WTC11 (cell line): Measurements from ENCODE around the gene DHX9. TPM values are rescaled to one million over a fixed set of nuclear protein-coding genes. Genes with fewer than 3 reads are reported as not detected.

Source experiments
- ATAC-seq: fragments of 200-7000 bp; cut with Tn5 transposase; 2 replicates; pipeline ENCODE4 v1.10.0; 2021; ENCODE audit warnings: mild to moderate bottlenecking, moderate library complexity
- CTCF ChIA-PET: fragments of 300-600 bp; sonication (Branson Sonifier 250); formaldehyde crosslinking; loops from one replicate; lab custom pipeline; 2021; ENCODE audit warnings: antibody characterized with exemption; lab: Charles Lee
- POLR2A ChIA-PET: fragments of 350-600 bp; sonication (Branson Sonifier 250); formaldehyde crosslinking; loops from one replicate; lab custom pipeline; 2021; ENCODE audit warnings: antibody characterized with exemption; lab: Charles Lee
- DNase-seq: peaks from one replicate; pipeline ENCODE4 v3.0.0; 2021; ENCODE audit warnings: low spot score
- H3K27ac Mint-ChIP-seq: 2 replicates; pipeline ENCODE4 v1.8.0; 2021; ENCODE audit warnings: mixed read lengths
- H3K27me3 Mint-ChIP-seq: 2 replicates; pipeline ENCODE4 v1.8.0; 2021; ENCODE audit warnings: low read depth, mild to moderate bottlenecking, moderate library complexity, mixed read lengths
- H3K36me3 Mint-ChIP-seq: 2 replicates; pipeline ENCODE4 v1.8.0; 2021; ENCODE audit warnings: mixed read lengths
- H3K4me1 Mint-ChIP-seq: 2 replicates; pipeline ENCODE4 v1.8.0; 2022; ENCODE audit warnings: mixed read lengths
- H3K4me3 Mint-ChIP-seq: 2 replicates; pipeline ENCODE4 v1.8.0; 2021; ENCODE audit warnings: mild to moderate bottlenecking, moderate library complexity, mixed read lengths
- H3K9me3 Mint-ChIP-seq: 2 replicates; pipeline ENCODE4 v1.8.0; 2021; ENCODE audit warnings: mixed read lengths
- AR ChIP-seq: fragments of 250-450 bp; sonication (Bioruptor Pico); IDR thresholded peaks from 2 replicates; pipeline ENCODE4 v1.9.0; 2021; ENCODE audit warnings: mild to moderate bottlenecking
- ATF6 ChIP-seq: sonication (generic); formaldehyde crosslinking; IDR thresholded peaks from 2 replicates; pipeline ENCODE4 v1.8.1; 2023; ENCODE audit warnings: mild to moderate bottlenecking, missing genetic modification reagents
- CREM ChIP-seq: sonication (generic); formaldehyde crosslinking; IDR thresholded peaks from 2 replicates; pipeline ENCODE4 v1.8.1; 2022; ENCODE audit warnings: mild to moderate bottlenecking, missing genetic modification reagents, moderate library complexity
- CTCF ChIP-seq: fragments of 200-600 bp; IDR thresholded peaks from 2 replicates; pipeline ENCODE4 v1.8.0; 2022; ENCODE audit warnings: antibody characterized with exemption
- ELF4 ChIP-seq: sonication (generic); formaldehyde crosslinking; IDR thresholded peaks from 2 replicates; pipeline ENCODE4 v1.8.1; 2022; ENCODE audit warnings: low read depth, mild to moderate bottlenecking, moderate library complexity, missing genetic modification reagents
- EMX1 ChIP-seq: fragments of 250-450 bp; sonication (Bioruptor Pico); IDR thresholded peaks from 2 replicates; pipeline ENCODE4 v1.8.0; 2021; ENCODE audit warnings: mild to moderate bottlenecking
- FOXJ3 ChIP-seq: sonication (generic); formaldehyde crosslinking; IDR thresholded peaks from 2 replicates; pipeline ENCODE4 v1.9.0; 2021; ENCODE audit warnings: missing genetic modification reagents, mild to moderate bottlenecking, borderline replicate concordance
- GABPB1 ChIP-seq: sonication (generic); formaldehyde crosslinking; IDR thresholded peaks from 2 replicates; pipeline ENCODE4 v1.8.1; 2023; ENCODE audit warnings: mild to moderate bottlenecking, missing genetic modification reagents
- GRHL2 ChIP-seq: fragments of 250-450 bp; sonication (Bioruptor Pico); IDR thresholded peaks from 2 replicates; pipeline ENCODE4 v1.8.0; 2022; ENCODE audit warnings: mild to moderate bottlenecking, moderate library complexity; ENCODE audit not compliant: insufficient replicate concordance, severe bottlenecking
- GTF2I ChIP-seq: fragments of 250-450 bp; sonication (Bioruptor Pico); conservative IDR thresholded peaks from 2 replicates; pipeline ENCODE4 v1.4.0; 2021; ENCODE audit warnings: mild to moderate bottlenecking
- IRF1 ChIP-seq: sonication (generic); formaldehyde crosslinking; IDR thresholded peaks from 2 replicates; pipeline ENCODE4 v1.8.0; 2023; ENCODE audit warnings: missing genetic modification reagents
- JUN ChIP-seq: sonication (generic); formaldehyde crosslinking; IDR thresholded peaks from 2 replicates; pipeline ENCODE4 v1.8.0; 2023; ENCODE audit warnings: mild to moderate bottlenecking, missing genetic modification reagents
- MYBL2 ChIP-seq: sonication (generic); formaldehyde crosslinking; IDR thresholded peaks from 2 replicates; pipeline ENCODE4 v1.8.1; 2023; ENCODE audit warnings: mild to moderate bottlenecking, moderate library complexity, missing genetic modification reagents
- NFATC4 ChIP-seq: fragments of 250-450 bp; sonication (Bioruptor Pico); IDR thresholded peaks from 2 replicates; pipeline ENCODE4 v1.9.0; 2021; ENCODE audit warnings: mild to moderate bottlenecking
- NR1H2 ChIP-seq: sonication (generic); formaldehyde crosslinking; IDR thresholded peaks from 2 replicates; pipeline ENCODE4 v1.9.0; 2021; ENCODE audit warnings: mild to moderate bottlenecking, moderate library complexity, missing genetic modification reagents
- NR2C2 ChIP-seq: sonication (generic); formaldehyde crosslinking; IDR thresholded peaks from 2 replicates; pipeline ENCODE4 v1.8.0; 2022; ENCODE audit warnings: mild to moderate bottlenecking, missing genetic modification reagents
- OVOL2 ChIP-seq: fragments of 250-450 bp; sonication (Bioruptor Pico); IDR thresholded peaks from 2 replicates; pipeline ENCODE4 v1.9.0; 2021; ENCODE audit warnings: mild to moderate bottlenecking, borderline replicate concordance
- SMAD3 ChIP-seq: sonication (generic); formaldehyde crosslinking; IDR thresholded peaks from 2 replicates; pipeline ENCODE4 v1.8.0; 2022; ENCODE audit warnings: missing genetic modification reagents, mild to moderate bottlenecking, borderline replicate concordance
- SMAD4 ChIP-seq: sonication (generic); formaldehyde crosslinking; IDR thresholded peaks from 2 replicates; pipeline ENCODE4 v1.8.0; 2022; ENCODE audit warnings: mild to moderate bottlenecking, missing genetic modification reagents
- SP1 ChIP-seq: sonication (generic); formaldehyde crosslinking; conservative IDR thresholded peaks from 2 replicates; pipeline ENCODE4 v1.8.1; 2022; ENCODE audit warnings: missing genetic modification reagents
- ZBTB43 ChIP-seq: sonication (generic); formaldehyde crosslinking; IDR thresholded peaks from 2 replicates; pipeline ENCODE4 v1.8.1; 2023; ENCODE audit warnings: mild to moderate bottlenecking, missing genetic modification reagents
- ZMAT4 ChIP-seq: fragments of 250-450 bp; sonication (Bioruptor Pico); IDR thresholded peaks from 2 replicates; pipeline ENCODE4 v1.9.0; 2021; ENCODE audit warnings: mild to moderate bottlenecking
- ZNF121 ChIP-seq: sonication (generic); formaldehyde crosslinking; IDR thresholded peaks from 2 replicates; pipeline ENCODE4 v1.8.0; 2023; ENCODE audit warnings: missing genetic modification reagents
- ZNF317 ChIP-seq: sonication (generic); formaldehyde crosslinking; IDR thresholded peaks from 2 replicates; pipeline ENCODE4 v1.8.1; 2023; ENCODE audit warnings: low read depth, mild to moderate bottlenecking, moderate library complexity, missing genetic modification reagents, borderline replicate concordance
- ZNF423 ChIP-seq: fragments of 250-450 bp; sonication (Bioruptor Pico); IDR thresholded peaks from 2 replicates; pipeline ENCODE4 v2.1.2; 2022; ENCODE audit warnings: mild to moderate bottlenecking, moderate library complexity
- ZNF671 ChIP-seq: fragments of 250-450 bp; sonication (Bioruptor Pico); IDR thresholded peaks from 2 replicates; pipeline ENCODE4 v1.8.0; 2021; ENCODE audit warnings: mild to moderate bottlenecking
- total RNA-seq: library from RNA; stranded (reverse); gene quantifications from 3 replicates; pipeline ENCODE4 v1.2.3, GENCODE V29; 2021

DHX9 gene
- total RNA-seq, 1 experiment from 2014 or later, result 280 TPM

GRCh38 chr1:182807907-182808306 is 31.2 kb upstream of the DHX9 start (continued):
- TF ChIP-seq SP1 (CRISPR knock-in tag) (no peak), SMAD4 (no peak), ZBTB43 (CRISPR knock-in tag) (no peak), CREM (CRISPR knock-in tag) (no peak), ZNF121 (CRISPR knock-in tag) (no peak)

GRCh38 chr1:182809414-182809957 is 29.7 kb upstream of the DHX9 start:
- ChIA-PET POLR2A (no interaction called here), CTCF (interaction anchor here (0.9 to 1.6 kb wide), 3 partner anchors 23 to 245 kb away, joined by 3 to 13 read pairs (median 5); no protein-coding TSS in a partner anchor)
- H3K9me3 Mint-ChIP-seq, result no peaks in the 10 kb centered on the region
- DNase-seq (no peak), ATAC-seq (no peak)
- no peak for TF ChIP-seq ZNF317
- TF ChIP-seq IRF1, result no peak
- no peak for TF ChIP-seq EMX1 (CRISPR knock-in tag)
- TF ChIP-seq ATF6 (CRISPR knock-in tag), result no peak
- TF ChIP-seq FOXJ3 (CRISPR knock-in tag), result no peak
- no peak for TF ChIP-seq GTF2I (CRISPR knock-in tag)
- no peak for TF ChIP-seq ZNF671 (CRISPR knock-in tag)
- TF ChIP-seq NR1H2 (CRISPR knock-in tag), result no peak
- no peak for TF ChIP-seq NFATC4 (CRISPR knock-in tag)
- TF ChIP-seq SP1 (CRISPR knock-in tag), result no peak
- no peak for TF ChIP-seq ZNF423
- H3K36me3 Mint-ChIP-seq, result no peaks in the 10 kb centered on the region
- H3K4me1 Mint-ChIP-seq, result peaks cover 8% of the 10 kb centered on the region
- H3K4me3 Mint-ChIP-seq, result no peak overlapping the region
- H3K27ac Mint-ChIP-seq, result no peak overlapping the region
- no peaks in the 10 kb centered on the region for H3K27me3 Mint-ChIP-seq

- no peak for DNase-seq
- no peak overlapping the region for H3K4me3 Mint-ChIP-seq
- H3K36me3 Mint-ChIP-seq, result no peaks in the 10 kb centered on the region
- H3K27me3 Mint-ChIP-seq, result no peaks in the 10 kb centered on the region
- H3K27ac Mint-ChIP-seq, result no peak overlapping the region
- H3K4me1 Mint-ChIP-seq, result peaks cover 2% of the 10 kb centered on the region; the same call in 1 of the 2 replicates
- peak; percentile 80 for ATAC-seq
- ChIA-PET POLR2A (no interaction called here), CTCF (interaction anchor here (0.6 to 2.0 kb wide), 8 partner anchors 9 to 368 kb away, joined by 3 to 14 read pairs (median 4); no protein-coding TSS in a partner anchor)
- H3K9me3 Mint-ChIP-seq, result no peaks in the 10 kb centered on the region
- TF ChIP-seq ZNF671 (CRISPR knock-in tag), result no peak
- TF ChIP-seq ZMAT4 (CRISPR knock-in tag), result no peak
- TF ChIP-seq NR2C2 (CRISPR knock-in tag), result no peak
- no peak for TF ChIP-seq MYBL2
- TF ChIP-seq ELF4 (CRISPR knock-in tag), result no peak
- TF ChIP-seq JUN (CRISPR knock-in tag), result no peak
- no peak for TF ChIP-seq CREM (CRISPR knock-in tag)
- no peak for TF ChIP-seq OVOL2 (CRISPR knock-in tag)
- TF ChIP-seq AR (CRISPR knock-in tag), result no peak
- TF ChIP-seq GRHL2 (CRISPR knock-in tag), result no peak
- TF ChIP-seq GABPB1, result no peak
- no peak for TF ChIP-seq CTCF
- no peak for TF ChIP-seq SMAD3 (CRISPR knock-in tag)
Measured at GRCh38 chr1:182811975-182812722, 27.0 kb upstream of the DHX9 start.
